Superior temporal gyrus (tissue), 1 donor: ENCODE data around the gene GH2.
A peak's percentile ranks its signal among the peaks of the same experiment; 100 is the strongest.

Experiments used
- DNase-seq: peaks from one replicate; pipeline ENCODE4 v3.0.0-alpha.2; 2016; ENCODE audit errors: extremely low spot score

The GH2 gene

DNA sequence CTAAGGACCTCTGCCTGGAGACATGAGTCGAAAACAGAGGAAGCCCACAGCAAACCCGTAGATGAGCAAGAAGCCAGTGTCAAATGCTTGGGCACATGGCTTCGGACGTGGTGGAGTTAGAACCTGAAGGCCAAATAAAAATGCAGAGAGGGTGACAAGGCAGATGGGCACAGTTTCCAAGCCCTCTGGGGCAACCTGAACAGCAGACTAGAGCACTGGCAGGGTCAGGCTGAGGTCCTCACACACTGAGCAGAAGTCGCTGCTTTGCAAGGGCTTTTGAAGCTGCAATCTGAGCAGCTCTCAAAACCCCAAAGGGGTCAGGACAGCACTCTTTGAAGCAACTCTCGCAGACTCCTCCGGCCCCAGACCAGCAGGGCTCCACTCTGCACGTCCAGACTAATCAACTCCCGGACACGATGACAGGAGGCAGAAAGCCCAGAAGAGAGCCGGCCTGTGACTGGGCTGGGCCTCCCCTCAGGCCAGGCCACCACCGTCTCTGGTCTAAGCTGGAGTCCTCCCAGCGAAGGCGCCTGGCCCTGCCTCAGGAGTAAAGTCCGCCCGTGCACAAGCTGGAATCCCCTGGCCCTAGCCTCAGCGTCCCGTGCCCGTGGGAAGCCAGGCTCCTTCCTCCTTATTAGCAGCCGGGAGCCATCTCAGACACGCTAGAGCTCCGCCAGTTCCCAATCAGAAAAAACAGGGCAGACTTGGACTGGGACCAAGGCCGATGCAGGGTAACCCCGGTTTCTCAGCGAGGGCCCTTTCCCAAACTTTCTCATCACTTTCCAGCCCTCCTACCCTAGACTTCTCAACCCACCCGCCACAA lies 40.2 kb downstream of the GH2 start:
- peak; percentile 61 for DNase-seq

DNA sequence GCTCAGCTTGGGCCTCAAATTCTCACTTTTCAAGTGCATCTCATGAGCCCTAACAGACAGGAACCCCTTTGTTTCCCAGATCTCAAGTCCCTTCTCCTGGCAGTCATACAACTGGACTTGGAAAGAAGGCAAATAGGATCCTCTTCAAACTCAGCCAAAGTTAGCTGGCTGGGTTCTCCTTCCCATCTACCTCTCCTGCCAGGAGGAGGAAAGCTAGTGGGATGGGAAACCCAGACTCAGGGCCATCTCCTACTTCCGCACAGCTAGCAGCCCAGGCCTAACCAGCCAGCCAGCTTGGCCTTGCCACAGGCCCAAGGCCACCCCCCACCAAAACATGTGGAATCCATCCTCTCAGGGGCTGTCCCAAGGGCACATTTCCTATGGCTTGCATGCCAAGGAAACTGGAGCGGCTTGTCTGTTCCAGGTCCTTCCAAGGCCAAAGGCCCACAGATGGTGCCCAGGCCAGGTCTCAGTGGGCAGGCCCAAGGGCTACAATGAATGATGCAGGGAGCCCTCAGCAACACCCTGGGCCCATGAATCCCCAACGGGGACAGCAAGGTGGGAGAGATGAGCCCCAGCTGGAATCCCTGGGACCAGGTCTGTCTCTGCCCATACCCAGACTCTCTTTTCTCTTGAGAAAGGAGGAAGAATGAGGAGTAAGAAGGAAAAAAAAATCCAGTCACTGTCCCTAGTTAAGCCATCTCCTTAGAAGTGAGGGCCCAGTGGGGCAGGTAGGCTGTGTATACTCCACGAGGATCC lies 41.0 kb downstream of the GH2 start:
- DNase-seq, result peak; percentile 46

DNA sequence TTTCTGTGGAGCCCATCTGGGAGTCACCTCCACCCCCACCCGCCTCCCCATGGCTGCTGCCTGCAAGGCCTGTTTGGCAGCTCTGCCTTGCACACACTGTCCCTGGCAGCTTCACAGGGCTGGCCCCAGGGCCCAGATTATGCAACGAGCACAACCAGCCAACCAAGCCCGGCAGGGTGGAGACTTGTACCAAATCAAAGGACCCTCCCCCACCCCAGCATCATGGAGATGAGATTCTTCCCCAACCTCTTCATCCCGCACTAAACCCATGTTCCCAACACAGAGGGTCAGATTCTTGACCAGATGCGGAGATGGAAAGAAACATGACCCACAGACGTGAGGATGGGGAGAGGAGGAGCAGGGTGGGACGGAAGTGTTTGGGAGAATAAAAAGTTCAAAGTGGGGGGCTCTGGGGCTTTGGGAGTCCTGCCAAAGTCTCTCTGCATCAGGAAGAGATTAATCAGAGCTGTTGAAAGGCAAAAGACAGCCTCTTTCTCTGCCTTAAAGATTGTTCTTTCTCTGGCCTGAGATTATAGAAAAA lies 43.0 kb downstream of the GH2 start:
- DNase-seq, result peak; percentile 92

GRCh38 chr17:63837962-63838600 lies 43.7 kb downstream of the GH2 start:
- no peak for DNase-seq

DNA sequence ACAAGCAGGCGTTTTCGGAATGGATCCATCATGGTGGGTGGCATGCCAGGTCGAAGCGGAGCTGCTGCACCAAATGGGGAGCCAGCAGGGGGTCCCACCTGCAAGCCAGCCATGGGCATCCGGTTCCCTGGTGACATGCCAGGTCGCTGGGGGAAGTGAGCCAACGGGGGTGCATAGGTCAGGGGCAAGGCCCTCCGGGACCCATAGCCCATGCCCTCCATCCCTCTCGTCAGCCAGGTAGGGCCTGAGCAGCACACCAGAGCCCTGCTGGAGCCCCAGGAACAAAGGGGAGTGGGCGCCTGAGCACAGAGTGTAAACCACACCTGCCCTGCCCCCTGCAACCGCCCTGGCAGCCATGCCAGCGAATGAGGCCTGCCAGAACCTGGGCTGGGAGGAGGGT lies 44.3 kb downstream of the GH2 start:
- DNase-seq, result no peak

DNA sequence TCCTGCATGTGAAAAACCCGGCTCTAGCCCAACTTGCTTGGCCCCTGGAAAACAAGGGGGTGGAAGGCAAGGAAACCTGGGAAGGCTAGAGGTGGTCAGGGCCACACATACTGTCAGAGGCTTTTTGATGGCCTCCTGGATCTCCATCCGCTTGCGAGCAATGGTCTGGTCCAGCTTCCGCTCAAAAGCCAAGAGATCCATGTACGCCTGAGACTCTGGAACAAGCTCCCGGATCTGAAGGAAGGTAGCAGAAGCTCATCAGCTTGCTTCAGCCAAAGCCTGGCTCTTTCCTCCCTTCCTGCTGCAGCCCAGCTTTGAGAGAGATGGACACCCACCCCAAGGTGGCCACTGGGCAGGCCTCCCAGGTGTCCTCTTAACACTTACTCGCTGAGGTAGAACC lies 44.9 kb downstream of the GH2 start:
- no peak for DNase-seq

DNA sequence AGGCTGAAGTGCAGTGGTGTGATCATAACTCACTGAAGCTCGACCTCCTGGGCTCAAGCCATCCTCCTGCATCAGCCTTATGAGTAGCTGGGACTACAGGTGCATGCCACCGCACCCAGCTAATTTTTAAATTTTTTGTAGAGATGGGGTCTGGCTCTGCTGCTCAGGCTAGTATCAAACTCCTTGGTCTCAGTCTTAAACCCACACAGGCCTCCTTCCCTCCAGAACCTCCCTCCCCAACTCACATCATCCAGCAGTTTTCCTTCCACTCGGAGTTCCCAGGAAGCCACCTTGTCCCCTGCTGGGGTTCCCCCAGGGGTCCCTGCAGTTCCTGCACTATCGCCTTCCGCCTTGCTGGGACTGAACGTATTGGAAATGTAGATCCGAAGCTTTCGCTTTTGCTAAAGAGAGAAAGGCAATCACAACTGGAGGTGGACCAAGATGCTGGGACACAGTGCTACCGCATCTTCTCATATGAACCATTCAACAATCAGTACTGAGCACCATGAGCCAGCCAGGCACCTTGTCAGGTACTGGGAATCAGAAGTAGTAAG lies 46.5 kb downstream of the GH2 start:
- no peak for DNase-seq

DNA sequence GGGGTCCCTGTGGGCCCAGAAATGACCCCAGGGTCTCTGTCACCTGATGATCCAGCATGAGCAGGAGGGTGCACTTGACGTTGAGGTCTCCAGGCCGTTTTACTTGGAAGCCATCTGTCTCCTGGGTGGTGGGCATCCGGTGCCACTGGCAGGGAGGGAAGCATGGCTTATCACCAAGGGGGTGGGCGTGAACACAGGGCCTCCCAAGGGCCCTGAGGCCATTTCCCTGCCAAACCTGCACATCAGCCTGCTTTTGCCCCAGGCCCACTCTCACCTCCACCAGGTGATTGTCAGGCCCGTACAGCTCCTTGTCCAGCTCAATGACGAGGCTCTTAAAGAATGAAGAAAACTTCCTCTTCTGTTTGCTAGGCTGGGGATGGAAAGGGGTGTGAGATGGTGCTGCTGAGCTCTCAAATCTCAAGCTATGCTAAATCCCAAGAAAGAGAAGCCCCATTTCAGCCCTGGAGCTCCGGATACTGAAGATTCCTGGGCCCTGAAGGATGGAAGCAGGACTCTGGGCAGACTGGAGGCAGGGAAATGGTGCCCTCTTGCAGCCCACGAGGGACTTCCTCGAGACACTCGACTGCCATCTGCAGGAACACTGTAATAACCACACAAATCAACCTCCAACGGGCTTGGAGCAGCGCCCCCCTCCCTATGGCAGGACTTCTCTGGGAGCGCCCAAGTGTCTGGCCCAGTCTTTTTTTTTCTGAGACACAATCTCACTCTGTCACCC lies 47.1 kb downstream of the GH2 start:
- peak; percentile 80 for DNase-seq

GRCh38 chr17:63833741-63834373 lies 47.9 kb downstream of the GH2 start:
- no peak for DNase-seq

GRCh38 chr17:63833026-63833740 lies 48.6 kb downstream of the GH2 start:
- no peak for DNase-seq

DNA sequence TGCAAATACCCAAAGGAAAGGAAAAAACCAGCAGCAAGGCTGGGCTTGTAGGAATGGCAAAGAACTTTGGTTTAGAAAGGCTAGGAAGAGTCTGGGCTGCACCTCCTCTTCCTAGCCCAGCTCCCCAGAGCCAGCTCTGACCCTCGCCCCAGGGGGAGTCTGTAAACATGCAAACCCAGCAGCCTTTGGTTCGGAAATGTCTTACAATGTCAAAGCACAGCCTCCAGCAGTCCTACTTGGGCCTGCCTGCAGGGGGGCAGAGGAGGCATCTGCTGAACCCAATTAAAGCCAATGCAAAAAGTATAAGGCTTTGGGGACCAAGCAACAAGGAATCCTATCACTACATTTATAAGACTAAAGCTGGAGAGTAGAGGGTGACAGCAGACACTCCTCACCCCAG lies 49.3 kb downstream of the GH2 start:
- no peak for DNase-seq

- DNase-seq, result no peak
Observed at GRCh38 chr17:63832014-63832413, 49.7 kb downstream of the GH2 start.

DNA sequence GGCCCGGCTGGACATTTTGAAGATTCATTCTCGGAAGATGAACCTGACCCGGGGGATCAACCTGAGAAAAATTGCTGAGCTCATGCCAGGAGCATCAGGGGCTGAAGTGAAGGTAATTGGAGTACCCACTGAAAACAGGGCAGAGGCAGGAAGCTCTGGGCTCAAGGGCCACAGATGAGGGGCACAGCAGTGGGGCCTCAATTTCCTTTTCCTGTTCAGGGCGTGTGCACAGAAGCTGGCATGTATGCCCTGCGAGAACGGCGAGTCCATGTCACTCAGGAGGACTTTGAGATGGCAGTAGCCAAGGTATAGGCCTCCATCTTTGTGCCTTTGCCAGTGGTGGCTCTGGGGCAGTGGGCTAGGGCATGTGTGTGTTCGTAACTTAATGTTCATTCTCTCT lies 50.2 kb downstream of the GH2 start:
- no peak for DNase-seq

DNA sequence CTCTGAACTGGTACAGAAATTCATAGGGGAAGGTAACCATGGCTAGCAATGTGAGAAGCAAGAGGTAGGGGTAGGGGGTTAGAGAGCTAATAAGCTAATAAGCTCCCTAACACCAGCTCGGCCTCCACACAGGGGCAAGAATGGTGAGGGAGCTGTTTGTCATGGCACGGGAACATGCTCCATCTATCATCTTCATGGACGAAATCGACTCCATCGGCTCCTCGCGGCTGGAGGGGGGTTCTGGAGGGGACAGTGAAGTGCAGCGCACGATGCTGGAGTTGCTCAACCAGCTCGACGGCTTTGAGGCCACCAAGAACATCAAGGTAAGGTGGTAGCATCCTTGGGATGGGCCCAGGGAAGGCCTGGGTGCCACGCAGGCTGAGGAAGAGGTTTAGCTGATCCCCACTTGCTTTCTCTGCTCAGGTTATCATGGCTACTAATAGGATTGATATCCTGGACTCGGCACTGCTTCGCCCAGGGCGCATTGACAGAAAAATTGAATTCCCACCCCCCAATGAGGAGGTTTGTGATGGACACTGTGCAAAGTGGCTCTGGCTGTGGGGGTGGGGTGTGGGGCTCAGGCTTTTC lies 50.7 kb downstream of the GH2 start:
- DNase-seq, result no peak

DNA sequence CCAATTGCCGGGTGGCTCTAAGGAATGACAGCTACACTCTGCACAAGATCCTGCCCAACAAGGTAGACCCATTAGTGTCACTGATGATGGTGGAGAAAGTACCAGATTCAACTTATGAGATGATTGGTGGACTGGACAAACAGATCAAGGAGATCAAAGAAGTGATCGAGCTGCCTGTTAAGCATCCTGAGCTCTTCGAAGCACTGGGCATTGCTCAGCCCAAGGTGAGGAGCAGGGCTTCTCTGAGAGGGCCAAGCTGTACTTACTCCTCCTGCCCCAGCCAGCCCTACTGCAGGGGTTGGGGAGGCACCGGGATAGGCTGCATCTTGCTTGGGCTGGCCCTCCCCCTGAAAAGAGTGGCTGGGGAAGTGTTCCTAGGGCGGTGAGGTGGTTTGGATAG lies 51.5 kb downstream of the GH2 start:
- DNase-seq, result no peak
